LNCaP clone FGC (cell line): Measurements from ENCODE around the gene UTP20.
"Not testable (repeated sequence)": the region's sequence is repeated elsewhere in the genome, so short reads cannot be mapped to it uniquely, and the experiment has no call there.

ENCODE experiments used
- DNase-seq: peaks from one replicate; pipeline ENCODE4 v3.0.0-alpha.2; 2011; ENCODE audit warnings: low read depth
- H3K4me3 ChIP-seq: 2 replicates; pipeline ENCODE4 v1.5.1; 2011; ENCODE audit warnings: mild to moderate bottlenecking, low read depth, low read length, control low read depth
- CTCF ChIP-seq: IDR thresholded peaks from 2 replicates; pipeline ENCODE4 v1.5.1; 2012; ENCODE audit warnings: mild to moderate bottlenecking; ENCODE audit not compliant: control insufficient read depth, insufficient read depth; ENCODE audit errors: extremely low read depth

Gene UTP20

DNA sequence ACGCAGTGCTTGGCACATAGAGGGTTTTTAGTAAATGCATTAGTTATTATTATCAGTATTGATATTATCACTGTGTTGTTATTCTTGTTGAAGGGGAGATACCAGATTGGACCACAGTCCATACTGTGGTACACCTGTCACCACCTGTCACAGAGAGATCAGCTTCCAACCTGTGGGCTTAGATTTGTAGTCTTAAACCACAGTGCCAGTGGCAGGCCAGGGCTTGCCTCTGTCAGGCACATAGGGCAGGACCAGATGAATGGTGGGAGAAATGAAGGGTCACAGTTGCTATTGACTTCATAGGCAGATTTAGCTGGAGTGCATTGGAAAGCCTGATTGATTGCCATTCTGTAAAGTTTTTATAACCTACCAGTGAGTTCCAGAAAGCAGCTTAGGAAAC, 92.5 kb downstream of the UTP20 start:
- no peak for TF ChIP-seq CTCF
- no peak overlapping the region for H3K4me3 ChIP-seq
- DNase-seq: no peak

DNA sequence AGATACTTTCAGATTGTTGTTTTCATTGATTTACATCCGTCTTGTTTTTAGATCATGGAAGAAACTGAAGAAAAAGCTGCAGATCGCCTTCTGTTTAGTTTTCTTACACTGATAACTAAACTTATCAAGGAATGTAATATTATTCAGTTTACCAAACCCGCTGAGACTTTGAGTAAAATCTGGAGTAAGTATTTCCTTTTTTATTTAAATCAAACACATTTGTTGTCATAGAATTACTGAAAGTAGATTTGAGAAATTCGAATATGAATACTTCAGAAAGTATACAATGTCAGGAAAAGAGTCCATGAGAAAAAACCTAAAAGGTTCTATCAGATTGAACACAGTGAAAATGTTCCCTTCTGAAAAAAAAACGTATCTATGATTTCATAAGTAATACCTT, 95.7 kb downstream of the UTP20 start:
- no peak overlapping the region for H3K4me3 ChIP-seq
- DNase-seq: no peak
- no peak for TF ChIP-seq CTCF

DNA sequence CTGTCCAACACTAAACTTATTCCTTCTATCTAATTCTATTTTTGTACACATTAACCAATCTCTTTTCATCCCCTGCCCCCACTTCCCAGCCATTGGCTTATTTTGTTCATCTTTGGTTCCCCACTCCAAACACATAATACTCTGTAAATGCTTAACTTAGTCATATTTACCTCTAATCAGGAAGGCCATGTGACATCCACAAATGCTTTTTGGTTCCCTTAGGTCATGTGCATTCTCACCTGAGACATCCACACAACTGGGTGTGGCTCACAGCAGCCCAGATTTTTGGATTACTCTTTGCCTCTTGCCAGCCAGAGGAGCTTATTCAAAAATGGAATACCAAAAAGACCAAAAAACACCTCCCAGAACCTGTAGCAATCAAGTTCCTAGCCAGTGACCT, 99.2 kb downstream of the UTP20 start:
- no peak for TF ChIP-seq CTCF
- no peak for DNase-seq

GRCh38 chr12:101391181-101391580, 111.3 kb downstream of the UTP20 start:
- DNase-seq, H3K4me3 ChIP-seq: not testable (repeated sequence)

More for the DNA sequence above, 99.2 kb downstream of the UTP20 start:
- H3K4me3 ChIP-seq: no peak overlapping the region

- H3K4me3 ChIP-seq: peak overlapping the region; percentile 86
- no peak for DNase-seq
- no peak for TF ChIP-seq CTCF
These were observed 127.1 kb downstream of the UTP20 start for GRCh38 chr12:101407049-101407435.

- DNase-seq: peak; percentile 80
- no peak for TF ChIP-seq CTCF
- H3K4me3 ChIP-seq: peak within 1 kb of the TSS; percentile 86
These were observed 127.8 kb downstream of the UTP20 start, which contains the start of gene ARL1 for GRCh38 chr12:101407436-101408345. TSS of gene ARL1 (minus strand) at chr12:101407772. CDS start at chr12:101407645, 127 bp downstream.

GRCh38 chr12:101410169-101410568, 130.3 kb downstream of the UTP20 start:
- DNase-seq, H3K4me3 ChIP-seq: not testable (repeated sequence)

GRCh38 chr12:101414533-101415119, 134.7 kb downstream of the UTP20 start:
- no peak overlapping the region for H3K4me3 ChIP-seq
- peak; percentile 62 for TF ChIP-seq CTCF
- peak; percentile 67 for DNase-seq
